Parathyroid adenoma (tissue), 2 donors: Measurements from ENCODE around the gene GADL1.
A peak's percentile ranks its signal among the peaks of the same experiment; 100 is the strongest.

Source experiments
- H2AFZ ChIP-seq: fragments of 300-600 bp; sonication (generic); one replicate; pipeline ENCODE4 v1.7.0; 2017; ENCODE audit warnings: antibody characterized with exemption, mild to moderate bottlenecking
- H3K27ac ChIP-seq: fragments of 300-600 bp; sonication (generic); one replicate; pipeline ENCODE4 v1.7.0; 2017
- H3K27me3 ChIP-seq: fragments of 300-600 bp; sonication (generic); one replicate; pipeline ENCODE4 v1.7.0; 2017; ENCODE audit warnings: low read length; ENCODE audit not compliant: control insufficient read depth, insufficient read depth
- H3K36me3 ChIP-seq: fragments of 300-600 bp; sonication (generic); one replicate; pipeline ENCODE4 v1.7.0; 2017; ENCODE audit warnings: low read length; ENCODE audit not compliant: control insufficient read depth, insufficient read depth
- H3K4me1 ChIP-seq: fragments of 300-600 bp; sonication (generic); one replicate; pipeline ENCODE4 v1.7.0; 2017; ENCODE audit warnings: control low read depth
- H3K4me2 ChIP-seq: fragments of 300-600 bp; sonication (generic); one replicate; pipeline ENCODE4 v1.7.0; 2017; ENCODE audit warnings: low read length
- H3K4me3 ChIP-seq: fragments of 300-600 bp; sonication (generic); one replicate; pipeline ENCODE4 v1.7.0; 2017; ENCODE audit warnings: low read depth, low read length
- H3K79me2 ChIP-seq: fragments of 300-600 bp; sonication (generic); one replicate; pipeline ENCODE4 v1.7.0; 2017; ENCODE audit warnings: control low read depth
- H3K9ac ChIP-seq: fragments of 300-600 bp; sonication (generic); one replicate; pipeline ENCODE4 v1.7.0; 2017; ENCODE audit warnings: mild to moderate bottlenecking
- H3K9me3 ChIP-seq: fragments of 300-600 bp; sonication (generic); one replicate; pipeline ENCODE4 v1.7.0; 2017; ENCODE audit warnings: low read length; ENCODE audit not compliant: control insufficient read depth
- CTCF ChIP-seq: fragments of 300-600 bp; sonication (generic); IDR thresholded peaks from one replicate; pipeline ENCODE4 v1.7.0; 2017; ENCODE audit warnings: antibody characterized with exemption, mild to moderate bottlenecking
- donor health status: primary hyperparathyroidism.

The GADL1 gene

GRCh38 chr3:30768703-30769550 is 125.5 kb downstream of the GADL1 start:
- no peaks in the 10 kb centered on the region for H3K79me2 ChIP-seq
- H3K9me3 ChIP-seq = no peaks in the 10 kb centered on the region
- H3K4me2 ChIP-seq = no peak overlapping the region
- no peaks in the 10 kb centered on the region for H3K4me1 ChIP-seq
- H3K9ac ChIP-seq = no peak overlapping the region
- no peak overlapping the region for H2AFZ ChIP-seq
- H3K4me3 ChIP-seq = no peak overlapping the region
- peak; percentile 78 for TF ChIP-seq CTCF
- no peak overlapping the region for H3K27ac ChIP-seq
- no peaks in the 10 kb centered on the region for H3K27me3 ChIP-seq
- no peaks in the 10 kb centered on the region for H3K36me3 ChIP-seq

DNA sequence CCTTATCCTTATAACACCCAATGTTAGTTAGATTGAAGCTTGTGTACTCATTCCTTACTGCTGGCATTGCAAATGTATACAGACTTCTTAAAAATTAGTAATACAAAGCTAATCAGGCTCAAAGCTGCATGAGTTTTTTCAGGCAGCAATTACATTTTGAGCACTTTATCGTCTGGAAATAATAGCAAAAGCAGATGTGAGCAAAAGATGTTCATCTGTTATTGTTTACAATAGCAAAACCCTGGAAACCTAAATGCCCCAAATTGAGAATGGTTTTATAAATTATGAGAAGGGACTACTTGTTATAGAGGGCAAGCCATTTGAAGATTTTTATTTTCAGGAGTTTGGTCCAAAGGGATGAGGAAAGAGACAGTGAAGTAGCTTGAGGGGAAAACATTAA is 126.4 kb downstream of the GADL1 start:
- no peaks in the 10 kb centered on the region for H3K9me3 ChIP-seq
- H3K27ac ChIP-seq = no peak overlapping the region
- no peak overlapping the region for H3K9ac ChIP-seq
- no peaks in the 10 kb centered on the region for H3K4me1 ChIP-seq
- no peaks in the 10 kb centered on the region for H3K27me3 ChIP-seq
- no peaks in the 10 kb centered on the region for H3K36me3 ChIP-seq
- no peak overlapping the region for H2AFZ ChIP-seq
- no peak for TF ChIP-seq CTCF
- no peaks in the 10 kb centered on the region for H3K79me2 ChIP-seq
- H3K4me3 ChIP-seq = no peak overlapping the region
- H3K4me2 ChIP-seq = no peak overlapping the region

DNA sequence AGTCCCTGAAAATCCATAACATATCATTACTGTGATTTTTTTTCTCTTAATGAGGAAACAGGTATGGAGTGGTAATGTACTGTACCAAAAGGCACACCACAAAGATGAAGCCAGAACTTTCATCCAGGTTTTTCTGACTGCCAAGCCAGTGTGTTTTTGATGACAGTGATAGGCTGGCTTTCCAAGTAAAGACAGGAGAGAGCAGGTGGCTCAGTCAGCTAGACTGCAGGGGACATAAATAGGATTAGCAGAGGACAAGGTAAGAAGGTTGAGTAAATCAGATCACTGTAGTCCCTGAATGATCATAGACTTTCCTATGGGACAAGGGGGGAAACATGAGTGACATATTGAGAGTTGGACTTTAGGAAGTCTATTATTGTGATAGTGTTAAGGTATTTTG is 127.9 kb downstream of the GADL1 start:
- Histone ChIP-seq H3K36me3 (no peaks in the 10 kb centered on the region), H3K4me1 (no peaks in the 10 kb centered on the region), H3K9ac (no peak overlapping the region), H3K4me2 (no peak overlapping the region), H2AFZ (no peak overlapping the region), H3K79me2 (no peaks in the 10 kb centered on the region), H3K4me3 (no peak overlapping the region), H3K9me3 (no peaks in the 10 kb centered on the region), H3K27ac (no peak overlapping the region), H3K27me3 (no peaks in the 10 kb centered on the region)
- no peak for TF ChIP-seq CTCF

GRCh38 chr3:30764891-30765290 is 129.6 kb downstream of the GADL1 start:
- Histone ChIP-seq H3K36me3 (no peaks in the 10 kb centered on the region), H3K4me2 (no peak overlapping the region), H3K9me3 (no peaks in the 10 kb centered on the region), H3K9ac (no peak overlapping the region), H3K4me3 (no peak overlapping the region), H3K27ac (no peak overlapping the region), H3K4me1 (no peaks in the 10 kb centered on the region), H3K27me3 (no peaks in the 10 kb centered on the region), H2AFZ (no peak overlapping the region), H3K79me2 (no peaks in the 10 kb centered on the region)
- no peak for TF ChIP-seq CTCF

GRCh38 chr3:30764281-30764680 is 130.2 kb downstream of the GADL1 start:
- H3K79me2 ChIP-seq = no peaks in the 10 kb centered on the region
- no peaks in the 10 kb centered on the region for H3K4me1 ChIP-seq
- H3K4me3 ChIP-seq = no peak overlapping the region
- H3K9me3 ChIP-seq = no peaks in the 10 kb centered on the region
- H3K9ac ChIP-seq = no peak overlapping the region
- no peak overlapping the region for H3K27ac ChIP-seq
- TF ChIP-seq CTCF = no peak
- H3K36me3 ChIP-seq = no peaks in the 10 kb centered on the region
- H2AFZ ChIP-seq = no peak overlapping the region
- no peak overlapping the region for H3K4me2 ChIP-seq
- H3K27me3 ChIP-seq = no peaks in the 10 kb centered on the region
